Loucy (cell line): Measurements from ENCODE around the gene UNC79.

Experiments used
- H2AFZ ChIP-seq: fragments of 200-600 bp; sonication (generic); 2 replicates; pipeline ENCODE4 v1.6.0; 2016; ENCODE audit warnings: antibody characterized with exemption, mild to moderate bottlenecking, low read length, moderate library complexity
- H3F3A ChIP-seq: fragments of 200-600 bp; 2 replicates; pipeline ENCODE4 v1.6.0; 2016; ENCODE audit warnings: antibody characterized with exemption, low read depth, mild to moderate bottlenecking
- H3K27me3 ChIP-seq: fragments of 200-600 bp; sonication (generic); 2 replicates; pipeline ENCODE4 v1.6.1; 2014; ENCODE audit warnings: low read length, mild to moderate bottlenecking; ENCODE audit not compliant: insufficient read depth, poor library complexity, severe bottlenecking
- H3K36me3 ChIP-seq: fragments of 200-600 bp; sonication (generic); 2 replicates; pipeline ENCODE4 v1.6.1; 2016; ENCODE audit warnings: low read length; ENCODE audit not compliant: insufficient read depth
- H3K4me1 ChIP-seq: fragments of 200-600 bp; sonication (generic); 2 replicates; pipeline ENCODE4 v1.5.1; 2014; ENCODE audit warnings: low read length, mild to moderate bottlenecking; ENCODE audit not compliant: insufficient read depth, poor library complexity, severe bottlenecking
- H3K4me2 ChIP-seq: fragments of 200-600 bp; sonication (generic); 2 replicates; pipeline ENCODE4 v1.6.0; 2014; ENCODE audit warnings: antibody characterized with exemption, low read length, low read depth, mild to moderate bottlenecking; ENCODE audit not compliant: poor library complexity, severe bottlenecking
- H3K4me3 ChIP-seq: fragments of 200-600 bp; sonication (generic); 2 replicates; pipeline ENCODE4 v1.5.1; 2014; ENCODE audit warnings: low read length, mild to moderate bottlenecking, mixed read lengths; ENCODE audit not compliant: poor library complexity, severe bottlenecking
- H3K79me2 ChIP-seq: fragments of 200-600 bp; sonication (generic); 2 replicates; pipeline ENCODE4 v1.6.1; 2014; ENCODE audit warnings: low read length; ENCODE audit not compliant: insufficient read depth
- H3K9ac ChIP-seq: fragments of 200-600 bp; sonication (generic); 2 replicates; pipeline ENCODE4 v1.6.0; 2014; ENCODE audit warnings: mild to moderate bottlenecking, low read depth, low read length, moderate library complexity; ENCODE audit not compliant: poor library complexity, severe bottlenecking
- H3K9me2 ChIP-seq: fragments of 200-600 bp; sonication (generic); replicated peaks from 2 replicates; pipeline ENCODE4 v1.6.1; 2016; ENCODE audit warnings: low read depth, low read length, mixed read lengths
- H3K9me3 ChIP-seq: fragments of 200-600 bp; sonication (generic); 2 replicates; pipeline ENCODE4 v1.6.1; 2014; ENCODE audit warnings: mild to moderate bottlenecking, antibody characterized with exemption, low read length, low read depth; ENCODE audit not compliant: insufficient read depth
- H4K20me1 ChIP-seq: fragments of 200-600 bp; sonication (generic); 2 replicates; pipeline ENCODE4 v1.6.0; 2014; ENCODE audit warnings: antibody characterized with exemption, low read length, mild to moderate bottlenecking; ENCODE audit not compliant: insufficient read depth, poor library complexity, severe bottlenecking
- EZH2phosphoT487 ChIP-seq: fragments of 200-600 bp; IDR thresholded peaks from 2 replicates; pipeline ENCODE4 v1.6.1; 2018; ENCODE audit warnings: antibody characterized with exemption, mild to moderate bottlenecking, moderate library complexity, borderline replicate concordance
- TF ChIP-seq, protein P1 (sequence below): fragments of 200-600 bp; sonication (generic); conservative IDR thresholded peaks from 2 replicates; pipeline ENCODE4 v1.5.1; 2014; ENCODE audit warnings: mild to moderate bottlenecking, antibody characterized with exemption, low read length

UNC79 gene

DNA sequence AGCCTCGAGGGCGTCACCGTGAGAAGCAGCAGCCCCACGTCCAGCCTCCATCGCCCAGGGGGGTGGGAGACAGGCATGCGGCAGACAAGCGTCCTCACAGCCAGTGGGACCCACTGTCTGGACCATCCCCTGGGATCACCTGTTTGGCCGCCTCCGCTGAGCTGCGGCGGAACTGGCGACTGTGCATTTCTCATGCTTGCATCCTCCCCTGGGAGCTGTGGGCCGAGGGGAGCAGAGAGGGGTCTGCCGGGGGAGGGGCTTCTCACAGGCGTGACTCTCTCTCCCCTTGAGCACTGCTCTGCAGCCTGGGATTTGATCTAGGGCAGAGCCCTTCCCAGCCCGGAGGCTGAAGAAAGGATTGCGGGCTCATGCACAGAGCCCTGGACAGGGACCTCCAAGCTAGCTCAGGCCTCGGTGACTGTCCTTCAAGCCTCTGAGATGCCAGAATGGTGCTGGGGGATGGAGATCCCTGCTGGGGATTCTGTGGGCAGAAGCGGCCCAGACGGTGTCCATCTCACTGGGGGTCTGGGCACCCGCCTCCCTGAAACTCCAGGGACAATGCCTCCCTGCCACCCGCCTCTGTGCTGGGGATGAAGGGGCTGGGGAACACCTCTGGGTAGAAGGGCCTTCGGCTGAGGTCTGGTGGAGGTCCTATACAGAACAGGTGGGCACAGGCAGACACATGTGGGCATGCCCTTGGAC, 296.5 kb downstream of the UNC79 start:
- no peaks in the 10 kb centered on the region for H3K9me3 ChIP-seq
- no peak overlapping the region for H3K4me3 ChIP-seq
- no peaks in the 10 kb centered on the region for H4K20me1 ChIP-seq
- no peaks in the 10 kb centered on the region for H3K9me2 ChIP-seq
- H3K27me3 ChIP-seq: no peaks in the 10 kb centered on the region
- no peak overlapping the region for H3K9ac ChIP-seq
- no peaks in the 10 kb centered on the region for H3K79me2 ChIP-seq
- TF ChIP-seq, protein P1, sequence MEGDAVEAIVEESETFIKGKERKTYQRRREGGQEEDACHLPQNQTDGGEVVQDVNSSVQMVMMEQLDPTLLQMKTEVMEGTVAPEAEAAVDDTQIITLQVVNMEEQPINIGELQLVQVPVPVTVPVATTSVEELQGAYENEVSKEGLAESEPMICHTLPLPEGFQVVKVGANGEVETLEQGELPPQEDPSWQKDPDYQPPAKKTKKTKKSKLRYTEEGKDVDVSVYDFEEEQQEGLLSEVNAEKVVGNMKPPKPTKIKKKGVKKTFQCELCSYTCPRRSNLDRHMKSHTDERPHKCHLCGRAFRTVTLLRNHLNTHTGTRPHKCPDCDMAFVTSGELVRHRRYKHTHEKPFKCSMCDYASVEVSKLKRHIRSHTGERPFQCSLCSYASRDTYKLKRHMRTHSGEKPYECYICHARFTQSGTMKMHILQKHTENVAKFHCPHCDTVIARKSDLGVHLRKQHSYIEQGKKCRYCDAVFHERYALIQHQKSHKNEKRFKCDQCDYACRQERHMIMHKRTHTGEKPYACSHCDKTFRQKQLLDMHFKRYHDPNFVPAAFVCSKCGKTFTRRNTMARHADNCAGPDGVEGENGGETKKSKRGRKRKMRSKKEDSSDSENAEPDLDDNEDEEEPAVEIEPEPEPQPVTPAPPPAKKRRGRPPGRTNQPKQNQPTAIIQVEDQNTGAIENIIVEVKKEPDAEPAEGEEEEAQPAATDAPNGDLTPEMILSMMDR: no peak
- no peak for TF ChIP-seq EZH2phosphoT487
- H3K4me2 ChIP-seq: no peak overlapping the region
- H3K4me1 ChIP-seq: no peaks in the 10 kb centered on the region
- no peaks in the 10 kb centered on the region for H3K36me3 ChIP-seq
- no peak overlapping the region for H2AFZ ChIP-seq
- H3F3A ChIP-seq: no peaks in the 10 kb centered on the region

DNA sequence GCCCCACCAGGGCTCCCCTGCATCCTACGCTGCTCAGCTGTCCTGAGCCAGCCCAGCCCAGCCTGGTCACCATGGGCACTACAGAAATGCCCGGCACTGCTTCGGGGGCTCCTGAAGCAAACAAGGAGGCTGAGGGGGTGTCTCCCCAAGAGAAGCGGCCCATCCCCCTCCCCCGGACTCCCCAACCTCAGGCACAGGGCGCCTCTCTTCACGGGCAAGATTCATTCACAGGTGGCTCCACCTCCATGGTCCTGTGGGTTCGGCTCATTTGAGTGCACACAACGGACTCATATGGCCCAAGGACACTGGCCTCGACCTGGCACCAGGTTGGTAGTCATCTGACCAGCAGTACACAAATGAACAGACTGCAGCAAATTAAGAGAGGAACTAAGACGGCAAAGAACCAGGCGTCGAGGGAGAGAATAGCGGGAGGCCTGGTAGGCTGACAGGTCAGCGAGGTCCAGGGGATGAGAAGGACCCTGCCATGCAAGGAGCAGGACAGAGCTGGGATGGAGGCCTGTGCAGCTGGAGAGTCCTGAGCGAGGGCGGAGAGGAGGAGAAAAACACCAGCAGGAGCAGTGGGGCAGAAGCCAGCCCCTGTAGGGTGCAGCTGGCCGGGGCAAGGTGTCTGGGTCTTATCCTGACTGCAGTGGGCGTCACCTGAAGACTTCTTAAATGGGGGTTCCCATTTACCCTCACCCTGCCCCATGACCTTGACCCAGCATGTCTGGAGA, 297.3 kb downstream of the UNC79 start:
- H3K36me3 ChIP-seq: no peaks in the 10 kb centered on the region
- H3K4me2 ChIP-seq: no peak overlapping the region
- no peak for TF ChIP-seq EZH2phosphoT487
- TF ChIP-seq, protein P1: no peak
- no peaks in the 10 kb centered on the region for H3K27me3 ChIP-seq
- no peak overlapping the region for H2AFZ ChIP-seq
- no peak overlapping the region for H3K9ac ChIP-seq
- H3K9me3 ChIP-seq: no peaks in the 10 kb centered on the region
- H3K9me2 ChIP-seq: no peaks in the 10 kb centered on the region
- H3K4me1 ChIP-seq: no peaks in the 10 kb centered on the region
- H3F3A ChIP-seq: no peaks in the 10 kb centered on the region
- no peaks in the 10 kb centered on the region for H4K20me1 ChIP-seq
- no peak overlapping the region for H3K4me3 ChIP-seq
- H3K79me2 ChIP-seq: no peaks in the 10 kb centered on the region

DNA sequence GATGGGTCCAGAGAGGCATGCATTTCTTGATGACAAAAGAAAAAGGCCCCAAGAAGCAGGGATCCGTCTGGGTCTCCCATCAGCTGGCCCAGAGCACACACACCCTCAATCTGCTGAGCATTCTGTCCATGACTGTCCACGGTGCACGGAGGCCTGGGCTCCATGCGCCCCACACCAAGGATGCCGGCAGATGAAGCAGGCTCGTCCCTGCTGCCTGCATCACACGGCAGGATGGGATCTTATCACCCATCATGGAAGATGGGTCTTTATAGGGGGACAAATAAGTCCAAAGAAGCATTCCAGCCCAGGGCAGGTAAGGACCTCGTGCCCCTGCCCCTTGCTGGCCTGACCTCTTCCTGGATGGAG, 297.9 kb downstream of the UNC79 start:
- Histone ChIP-seq H2AFZ (no peak overlapping the region), H3K36me3 (no peaks in the 10 kb centered on the region), H3K9me3 (no peaks in the 10 kb centered on the region), H4K20me1 (no peaks in the 10 kb centered on the region), H3K4me3 (no peak overlapping the region), H3K9me2 (no peaks in the 10 kb centered on the region), H3K4me2 (no peak overlapping the region), H3K4me1 (no peaks in the 10 kb centered on the region), H3K9ac (no peak overlapping the region), H3K27me3 (no peaks in the 10 kb centered on the region), H3F3A (no peaks in the 10 kb centered on the region), H3K79me2 (no peaks in the 10 kb centered on the region)
- TF ChIP-seq, protein P1: no peak
- TF ChIP-seq EZH2phosphoT487: no peak
